ENCODE measurements around the gene HPN. TPM values are rescaled to one million over a fixed set of nuclear protein-coding genes. Genes with fewer than 3 reads are reported as not detected.

The HPN gene
- total RNA-seq, 1 experiment from 2014 or later, result not detected

GRCh38 chr19:35115177-35115951, 73.8 kb downstream of the HPN start, which contains the start of gene FXYD3:
Gene FXYD3, plus strand, starts transcription at chr19:35115823. Its CDS starts 3,554 bp downstream, at chr19:35119377.
- no peak for DNase-seq (ENCODE audit: extremely low read depth, low read depth)

Other genes with a start within 250 kb of the HPN start
- gene ZNF30, start 114.8 kb upstream of the HPN start, total RNA-seq (2014; rRNA removed; shearing (Covaris generic)), result 4.2 and 5.2 TPM in 2 replicates
- gene ZNF792, start 77.5 kb upstream of the HPN start, total RNA-seq (2014; rRNA removed; shearing (Covaris generic)), result 1.2 and 1.3 TPM in 2 replicates
- 28.8 and 34.5 TPM in 2 replicates for gene GRAMD1A, start 41.4 kb upstream of the HPN start, total RNA-seq (2014; rRNA removed; shearing (Covaris generic))
- 0.61 and 0.82 TPM in 2 replicates for gene SCN1B, start 11.3 kb upstream of the HPN start, total RNA-seq (2014; rRNA removed; shearing (Covaris generic))
- gene FXYD3, start 74.1 kb downstream of the HPN start, total RNA-seq (2014; rRNA removed; shearing (Covaris generic)), result not detected in 2 replicates
- gene LGI4, start 93.3 kb downstream of the HPN start, total RNA-seq (2014; rRNA removed; shearing (Covaris generic)), result 0.12 TPM in 1 of 2 replicates, not detected in the other
- gene FXYD1, start 97.1 kb downstream of the HPN start, total RNA-seq (2014; rRNA removed; shearing (Covaris generic)), result not detected in 2 replicates
- gene FXYD7, start 101.5 kb downstream of the HPN start, total RNA-seq (2014; rRNA removed; shearing (Covaris generic)), result not detected in 2 replicates
- 104 TPM in 2 replicates for gene FXYD5, start 113.0 kb downstream of the HPN start, total RNA-seq (2014; rRNA removed; shearing (Covaris generic))
- not detected in 2 replicates for gene FAM187B, start 187.0 kb downstream of the HPN start, total RNA-seq (2014; rRNA removed; shearing (Covaris generic))
- 0.10 and 0.63 TPM in 2 replicates for gene LSR, start 207.3 kb downstream of the HPN start, total RNA-seq (2014; rRNA removed; shearing (Covaris generic))
- gene USF2, start 227.2 kb downstream of the HPN start, total RNA-seq (2014; rRNA removed; shearing (Covaris generic)), result 42.8 and 43.9 TPM in 2 replicates
- gene HAMP, start 240.8 kb downstream of the HPN start, total RNA-seq (2014; rRNA removed; shearing (Covaris generic)), result not detected in 2 replicates